Spleen (tissue), 7 donors: ENCODE results near the gene CAMK2G.

Experiments used
- POLR2A ChIP-seq, 3 donors: fragments of 450-650 bp; IDR thresholded peaks; one replicate each; pipeline ENCODE4 v1.5.1; 2017; ENCODE audit warnings: antibody characterized with exemption in 3 of 3, mild to moderate bottlenecking in 1 of 3
- TF ChIP-seq, protein P1 (sequence below), 11 experiments: fragments of 200-600 bp in 7 of 11; fragments of 450-650 bp in 4 of 11; sonication (generic) in 4 of 11; IDR thresholded peaks in 8 of 11; conservative IDR thresholded peaks in 3 of 11; 1 replicate in 7 of 11; 2 replicates in 4 of 11; pipeline versions ENCODE4 v1.4.0 to v1.8.0; 2016 to 2021; ENCODE audit warnings: antibody characterized with exemption in 11 of 11, inconsistent platforms in 4 of 11, mild to moderate bottlenecking in 1 of 11
- donor health status: DM: no; HTN: no; CAD: no; lungs with moderate emphysema.
- donor health status: DM: no; HTN: no; CAD: no.
- donor health status: DM: no; HTN: no; CAD: no.

DNA sequence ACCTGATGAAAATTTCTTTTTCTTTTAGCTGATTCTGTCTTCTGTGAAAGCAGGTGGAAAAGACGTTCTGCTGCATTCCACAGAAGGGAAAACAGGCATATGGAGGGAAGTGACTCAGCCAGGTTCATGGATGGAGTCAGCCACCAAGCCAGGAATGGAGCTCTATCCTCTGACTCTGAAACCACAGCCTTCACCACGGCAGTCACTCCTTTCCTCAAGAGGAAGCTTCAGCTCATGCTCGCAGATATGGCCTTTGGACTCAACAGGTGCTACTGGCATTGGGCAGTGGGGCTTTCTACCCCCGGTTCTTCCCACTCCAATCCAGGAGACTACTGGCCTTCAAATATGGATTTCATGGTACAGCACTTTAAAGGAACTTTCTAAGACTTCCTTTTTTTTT, 25.1 kb upstream of the CAMK2G start:
- TF ChIP-seq, protein P1, sequence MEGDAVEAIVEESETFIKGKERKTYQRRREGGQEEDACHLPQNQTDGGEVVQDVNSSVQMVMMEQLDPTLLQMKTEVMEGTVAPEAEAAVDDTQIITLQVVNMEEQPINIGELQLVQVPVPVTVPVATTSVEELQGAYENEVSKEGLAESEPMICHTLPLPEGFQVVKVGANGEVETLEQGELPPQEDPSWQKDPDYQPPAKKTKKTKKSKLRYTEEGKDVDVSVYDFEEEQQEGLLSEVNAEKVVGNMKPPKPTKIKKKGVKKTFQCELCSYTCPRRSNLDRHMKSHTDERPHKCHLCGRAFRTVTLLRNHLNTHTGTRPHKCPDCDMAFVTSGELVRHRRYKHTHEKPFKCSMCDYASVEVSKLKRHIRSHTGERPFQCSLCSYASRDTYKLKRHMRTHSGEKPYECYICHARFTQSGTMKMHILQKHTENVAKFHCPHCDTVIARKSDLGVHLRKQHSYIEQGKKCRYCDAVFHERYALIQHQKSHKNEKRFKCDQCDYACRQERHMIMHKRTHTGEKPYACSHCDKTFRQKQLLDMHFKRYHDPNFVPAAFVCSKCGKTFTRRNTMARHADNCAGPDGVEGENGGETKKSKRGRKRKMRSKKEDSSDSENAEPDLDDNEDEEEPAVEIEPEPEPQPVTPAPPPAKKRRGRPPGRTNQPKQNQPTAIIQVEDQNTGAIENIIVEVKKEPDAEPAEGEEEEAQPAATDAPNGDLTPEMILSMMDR (IDR thresholded peaks at IDR 0.05 in 8 of 11, conservative IDR thresholded peaks at IDR 0.05 in 3 of 11): no peak
- no peak for TF ChIP-seq POLR2A (IDR thresholded peaks at IDR 0.05)
